Mesendoderm (in vitro differentiated cells): ENCODE data around the gene LACTBL1.

Source experiments
- DNase-seq: peaks from one replicate; pipeline ENCODE4 v3.0.0; 2013
- H2AK5ac ChIP-seq: 2 replicates; pipeline ENCODE4 v1.6.1; 2013; ENCODE audit warnings: low read length, inconsistent platforms
- H2BK120ac ChIP-seq: 2 replicates; pipeline ENCODE4 v1.6.1; 2013; ENCODE audit warnings: low read depth, mild to moderate bottlenecking, low read length, moderate library complexity, mixed read lengths
- H2BK15ac ChIP-seq: replicated peaks from 2 replicates; pipeline ENCODE4 v1.6.1; 2013; ENCODE audit warnings: low read depth, mild to moderate bottlenecking, moderate library complexity
- H2BK5ac ChIP-seq: 2 replicates; pipeline ENCODE4 v1.6.1; 2013; ENCODE audit warnings: low read length, inconsistent platforms
- H3K18ac ChIP-seq: 2 replicates; pipeline ENCODE4 v1.6.1; 2013; ENCODE audit warnings: mild to moderate bottlenecking, low read length, mixed read lengths
- H3K23ac ChIP-seq: one replicate; pipeline ENCODE4 v1.6.1; 2013; ENCODE audit warnings: low read length
- H3K27ac ChIP-seq: 2 replicates; pipeline ENCODE4 v1.5.1; 2013; ENCODE audit warnings: low read depth, mild to moderate bottlenecking, inconsistent platforms, low read length, moderate library complexity
- H3K27me3 ChIP-seq: 2 replicates; pipeline ENCODE4 v1.6.1; 2013; ENCODE audit warnings: low read length, control low read depth, mild to moderate bottlenecking, inconsistent platforms; ENCODE audit not compliant: insufficient read depth, poor library complexity
- H3K36me3 ChIP-seq: 2 replicates; pipeline ENCODE4 v1.6.1; 2013; ENCODE audit warnings: low read length, inconsistent platforms; ENCODE audit not compliant: control insufficient read depth, insufficient read depth
- H3K4ac ChIP-seq: one replicate; pipeline ENCODE4 v1.6.1; 2013; ENCODE audit warnings: low read depth, mild to moderate bottlenecking, low read length, moderate library complexity
- H3K4me1 ChIP-seq: 2 replicates; pipeline ENCODE4 v1.6.1; 2013; ENCODE audit warnings: low read depth, low read length, inconsistent platforms; ENCODE audit not compliant: control insufficient read depth
- H3K4me2 ChIP-seq: 2 replicates; pipeline ENCODE4 v1.6.1; 2013; ENCODE audit warnings: low read length
- H3K4me3 ChIP-seq: 2 replicates; pipeline ENCODE4 v1.5.1; 2013; ENCODE audit warnings: mild to moderate bottlenecking, low read length
- H3K56ac ChIP-seq: one replicate; pipeline ENCODE4 v1.6.1; 2013; ENCODE audit warnings: low read length
- H3K79me1 ChIP-seq: 2 replicates; pipeline ENCODE4 v1.6.1; 2013; ENCODE audit warnings: low read length, inconsistent platforms
- H3K79me2 ChIP-seq: 2 replicates; pipeline ENCODE4 v1.6.1; 2013; ENCODE audit warnings: mild to moderate bottlenecking, low read length; ENCODE audit not compliant: control insufficient read depth, insufficient read depth
- H3K9ac ChIP-seq: 2 replicates; pipeline ENCODE4 v1.6.1; 2013; ENCODE audit warnings: low read length, inconsistent platforms
- H4K5ac ChIP-seq: one replicate; pipeline ENCODE4 v1.6.1; 2013; ENCODE audit warnings: low read length
- H4K8ac ChIP-seq: one replicate; pipeline ENCODE4 v1.6.1; 2013; ENCODE audit warnings: low read depth, mild to moderate bottlenecking, control low read depth, low read length, moderate library complexity
- WGBS: extraction: QIAGEN DNeasy Blood & Tissue Kit; methylation state at CpG from one replicate; pipeline ENCODE4 v1.1.7; 2013; ENCODE audit warnings: low lambda C conversion rate, missing lambda C conversion rate; ENCODE audit not compliant: insufficient coverage; ENCODE audit errors: extremely low coverage; 5-methylcytosine and 5-hydroxymethylcytosine counted together

LACTBL1 gene

GRCh38 chr1:22920734-22921451 lies 51.8 kb downstream of the LACTBL1 start:
- Histone ChIP-seq H4K5ac (no peak overlapping the region), H3K79me1 (no peaks in the 10 kb centered on the region), H2BK5ac (no peak overlapping the region), H2BK120ac (no peak overlapping the region), H3K79me2 (no peaks in the 10 kb centered on the region), H3K18ac (no peak overlapping the region), H3K9ac (no peak overlapping the region), H3K4me3 (no peak overlapping the region), H3K27me3 (no peaks in the 10 kb centered on the region), H3K4ac (no peak overlapping the region), H3K27ac (no peak overlapping the region), H3K56ac (no peak overlapping the region), H3K4me2 (no peak overlapping the region), H3K36me3 (no peaks in the 10 kb centered on the region), H3K23ac (no peak overlapping the region), H3K4me1 (no peaks in the 10 kb centered on the region), H2BK15ac (no peak overlapping the region), H2AK5ac (no peak overlapping the region), H4K8ac (no peak overlapping the region)
- WGBS, result no CpG with 5 or more reads among the region's 8 CpGs
- DNase-seq, result no peak

GRCh38 chr1:22920026-22920733 lies 52.5 kb downstream of the LACTBL1 start:
- no CpG with 5 or more reads among the region's 6 CpGs for WGBS
- Histone ChIP-seq H3K4me1 (no peaks in the 10 kb centered on the region), H2BK15ac (no peak overlapping the region), H3K23ac (no peak overlapping the region), H3K79me2 (no peaks in the 10 kb centered on the region), H3K27me3 (no peaks in the 10 kb centered on the region), H4K5ac (no peak overlapping the region), H2BK5ac (no peak overlapping the region), H2AK5ac (no peak overlapping the region), H4K8ac (no peak overlapping the region), H3K4me2 (no peak overlapping the region), H3K79me1 (no peaks in the 10 kb centered on the region), H3K27ac (no peak overlapping the region), H3K4me3 (no peak overlapping the region), H3K56ac (no peak overlapping the region), H3K4ac (no peak overlapping the region), H3K18ac (no peak overlapping the region), H3K9ac (no peak overlapping the region), H2BK120ac (no peak overlapping the region), H3K36me3 (no peaks in the 10 kb centered on the region)
- DNase-seq, result no peak

- no peak overlapping the region for H3K4me2 ChIP-seq
- no peak overlapping the region for H2BK5ac ChIP-seq
- H3K4ac ChIP-seq, result no peak overlapping the region
- no peak overlapping the region for H2BK15ac ChIP-seq
- H4K8ac ChIP-seq, result no peak overlapping the region
- no peak overlapping the region for H4K5ac ChIP-seq
- no peaks in the 10 kb centered on the region for H3K79me1 ChIP-seq
- H3K4me1 ChIP-seq, result no peaks in the 10 kb centered on the region
- no peaks in the 10 kb centered on the region for H3K27me3 ChIP-seq
- no peak overlapping the region for H2BK120ac ChIP-seq
- no peak overlapping the region for H2AK5ac ChIP-seq
- H3K9ac ChIP-seq, result no peak overlapping the region
- no peak overlapping the region for H3K27ac ChIP-seq
- DNase-seq, result peak; percentile 71
- H3K23ac ChIP-seq, result no peak overlapping the region
- no peaks in the 10 kb centered on the region for H3K36me3 ChIP-seq
- WGBS, result no CpG with 5 or more reads among the region's 8 CpGs
- no peaks in the 10 kb centered on the region for H3K79me2 ChIP-seq
- H3K18ac ChIP-seq, result no peak overlapping the region
- H3K56ac ChIP-seq, result no peak overlapping the region
- no peak overlapping the region for H3K4me3 ChIP-seq
Observed at GRCh38 chr1:22919341-22920025, 53.2 kb downstream of the LACTBL1 start.

GRCh38 chr1:22918644-22919043 lies 54.0 kb downstream of the LACTBL1 start:
- DNase-seq, result no peak
- no peak overlapping the region for H3K4me2 ChIP-seq
- no peak overlapping the region for H3K9ac ChIP-seq
- H3K79me1 ChIP-seq, result no peaks in the 10 kb centered on the region
- no peaks in the 10 kb centered on the region for H3K27me3 ChIP-seq
- no peak overlapping the region for H3K4me3 ChIP-seq
- H3K56ac ChIP-seq, result no peak overlapping the region
- no peak overlapping the region for H2AK5ac ChIP-seq
- H3K18ac ChIP-seq, result no peak overlapping the region
- WGBS, result no CpG with 5 or more reads among the region's 4 CpGs
- no peak overlapping the region for H2BK120ac ChIP-seq
- no peaks in the 10 kb centered on the region for H3K36me3 ChIP-seq
- no peak overlapping the region for H3K23ac ChIP-seq
- H3K27ac ChIP-seq, result no peak overlapping the region
- no peak overlapping the region for H2BK15ac ChIP-seq
- H3K4me1 ChIP-seq, result no peaks in the 10 kb centered on the region
- H2BK5ac ChIP-seq, result no peak overlapping the region
- H4K8ac ChIP-seq, result no peak overlapping the region
- H3K79me2 ChIP-seq, result no peaks in the 10 kb centered on the region
- no peak overlapping the region for H4K5ac ChIP-seq
- H3K4ac ChIP-seq, result no peak overlapping the region

GRCh38 chr1:22917989-22918388 lies 54.7 kb downstream of the LACTBL1 start:
- Histone ChIP-seq H2BK120ac (no peak overlapping the region), H3K56ac (no peak overlapping the region), H3K79me2 (no peaks in the 10 kb centered on the region), H3K23ac (no peak overlapping the region), H3K4me1 (no peaks in the 10 kb centered on the region), H3K4ac (no peak overlapping the region), H3K4me2 (no peak overlapping the region), H3K27me3 (no peaks in the 10 kb centered on the region), H3K36me3 (no peaks in the 10 kb centered on the region), H3K79me1 (no peaks in the 10 kb centered on the region), H2BK5ac (no peak overlapping the region), H4K8ac (no peak overlapping the region), H3K18ac (no peak overlapping the region), H3K9ac (no peak overlapping the region), H4K5ac (no peak overlapping the region), H3K27ac (no peak overlapping the region), H3K4me3 (no peak overlapping the region), H2AK5ac (no peak overlapping the region), H2BK15ac (no peak overlapping the region)
- no peak for DNase-seq
- WGBS, result no CpG with 5 or more reads among the region's 5 CpGs
